GM21529 (cell line): Measurements from ENCODE around the gene MDP1.

Experiments
- ATAC-seq: cut with Tn5 transposase; IDR thresholded peaks from one replicate; pipeline ENCODE4 v1.9.1; 2021; ENCODE audit not compliant: unreplicated experiment

MDP1 gene

GRCh38 chr14:24182110-24182882, 33.6 kb downstream of the MDP1 start:
- ATAC-seq: no peak

GRCh38 chr14:24181371-24182077, 34.3 kb downstream of the MDP1 start:
- no peak for ATAC-seq

GRCh38 chr14:24179961-24180796, 35.7 kb downstream of the MDP1 start:
- no peak for ATAC-seq

GRCh38 chr14:24179294-24179960, 36.4 kb downstream of the MDP1 start:
- ATAC-seq: no peak

GRCh38 chr14:24178399-24179178, 37.3 kb downstream of the MDP1 start:
- no peak for ATAC-seq

GRCh38 chr14:24177891-24178290, 38.0 kb downstream of the MDP1 start:
- no peak for ATAC-seq

- ATAC-seq: no peak
These were observed 38.6 kb downstream of the MDP1 start for GRCh38 chr14:24177041-24177825.

GRCh38 chr14:24176599-24176998, 39.3 kb downstream of the MDP1 start:
- ATAC-seq: no peak

GRCh38 chr14:24172871-24173281, 43.0 kb downstream of the MDP1 start:
- no peak for ATAC-seq

- ATAC-seq: no peak
These were observed 43.5 kb downstream of the MDP1 start for GRCh38 chr14:24172261-24172860.

- ATAC-seq: peak; percentile 86
These were observed 44.2 kb downstream of the MDP1 start, which contains the start of gene REC8 for GRCh38 chr14:24171422-24172260. Gene REC8, plus strand, starts transcription at chr14:24172080. Its CDS starts 473 bp downstream, at chr14:24172553.

GRCh38 chr14:24167469-24168114, 48.3 kb downstream of the MDP1 start:
- no peak for ATAC-seq

- ATAC-seq: no peak
These were observed 50.1 kb downstream of the MDP1 start for GRCh38 chr14:24165785-24166184.

- no peak for ATAC-seq
These were observed 51.3 kb downstream of the MDP1 start for GRCh38 chr14:24164518-24164991.
